Panc1 (cell line): ENCODE measurements around the gene ROPN1L. TPM values are rescaled to one million over a fixed set of nuclear protein-coding genes. Genes with fewer than 3 reads are reported as not detected.

Source experiments
- ATAC-seq: fragments of 200-7000 bp; cut with Tn5 transposase; 2 replicates; pipeline ENCODE4 v1.9.1; 2020; ENCODE audit warnings: mild to moderate bottlenecking, moderate library complexity
- BruUV-seq: library from RNA; stranded (reverse); fragments of 400-500 nt; replicated peaks from 2 replicates; lab custom pipeline; 2021; lab: Mats Ljungman, UMichigan
- CTCF ChIA-PET: fragments of 300-600 bp; sonication (Branson Sonifier 250); formaldehyde crosslinking; loops from one replicate; lab custom pipeline; 2022; ENCODE audit warnings: antibody characterized with exemption; lab: Charles Lee
- POLR2A ChIA-PET: fragments of 300-600 bp; sonication (Branson Sonifier 250); formaldehyde crosslinking; loops from one replicate; lab custom pipeline; 2022; ENCODE audit warnings: antibody characterized with exemption; lab: Charles Lee
- DNase-seq: peaks from one replicate; pipeline ENCODE4 v3.0.0-alpha.2; 2010; ENCODE audit warnings: low read depth, low spot score
- H3K27ac ChIP-seq: 2 replicates; pipeline ENCODE4 v1.5.1; 2011; ENCODE audit warnings: mild to moderate bottlenecking, low read length, inconsistent platforms
- H3K27me3 ChIP-seq: fragments of 200-500 bp; sonication (Bioruptor generic); 2 replicates; pipeline ENCODE4 v1.6.0; 2014; ENCODE audit warnings: low read length, inconsistent platforms; ENCODE audit not compliant: control insufficient read depth, insufficient read depth
- H3K36me3 ChIP-seq: fragments of 200-500 bp; sonication (Bioruptor generic); 2 replicates; pipeline ENCODE4 v1.5.1; 2014; ENCODE audit warnings: inconsistent platforms, mild to moderate bottlenecking, low read length, moderate library complexity; ENCODE audit not compliant: control insufficient read depth, insufficient read depth
- H3K4me1 ChIP-seq: 2 replicates; pipeline ENCODE4 v1.5.1; 2011; ENCODE audit warnings: inconsistent platforms, mild to moderate bottlenecking, low read length, moderate library complexity; ENCODE audit not compliant: control insufficient read depth, insufficient read depth
- H3K4me3 ChIP-seq, 2 experiments: 2 replicates each; pipeline ENCODE4 v1.5.1; 2011 to 2012; ENCODE audit warnings: low read depth in 2 of 2, low read length in 2 of 2, mild to moderate bottlenecking in 2 of 2, inconsistent platforms in 1 of 2, moderate library complexity in 1 of 2
- H3K9me3 ChIP-seq: fragments of 200-500 bp; sonication (Bioruptor generic); 2 replicates; pipeline ENCODE4 v1.5.1; 2014; ENCODE audit warnings: low read depth, mild to moderate bottlenecking, inconsistent platforms, low read length, moderate library complexity; ENCODE audit not compliant: control insufficient read depth, insufficient read depth
- POLR2AphosphoS5 ChIP-seq: IDR thresholded peaks from 2 replicates; pipeline ENCODE4 v1.6.1; 2012; ENCODE audit warnings: mild to moderate bottlenecking, low read depth, low read length, moderate library complexity
- REST ChIP-seq, 2 experiments: IDR thresholded peaks; 2 replicates each; pipeline ENCODE4 v1.6.1; 2011 to 2012; ENCODE audit warnings: low read depth in 2 of 2, control low read depth in 1 of 2, low read length in 1 of 2, mild to moderate bottlenecking in 1 of 2, moderate library complexity in 1 of 2; ENCODE audit not compliant: insufficient read depth in 1 of 2
- SIN3A ChIP-seq: IDR thresholded peaks from 2 replicates; pipeline ENCODE4 v1.6.1; 2012; ENCODE audit warnings: low read depth, mild to moderate bottlenecking, low read length, moderate library complexity, borderline replicate concordance; ENCODE audit not compliant: insufficient read depth
- TCF7L2 ChIP-seq: IDR thresholded peaks from 2 replicates; pipeline ENCODE4 v1.6.1; 2011; ENCODE audit warnings: mild to moderate bottlenecking, low read depth, low read length, inconsistent platforms
- in situ Hi-C: cut with HindIII; loops from 2 replicates; pipeline ENCODE4 v1.10.0; 2016; ENCODE audit warnings: low sequenced_read_pairs, low pct_unique_long_range_greater_than_20kb
- intact Hi-C: fragments of 100-400 bp; cut with micrococcal nuclease; formaldehyde crosslinking; loops from one replicate; pipeline ENCODE4 v1.10.0; 2022; ENCODE audit not compliant: unreplicated experiment
- total RNA-seq: library from RNA; stranded (reverse); gene quantifications from one replicate; pipeline ENCODE4 v1.2.1, GENCODE V29; 2021; ENCODE audit not compliant: unreplicated experiment
- TF ChIP-seq, protein P1 (sequence below): fragments of 450-650 bp; IDR thresholded peaks from 2 replicates; pipeline ENCODE4 v1.5.1; 2017; ENCODE audit warnings: mild to moderate bottlenecking

ROPN1L gene
- total RNA-seq, 1 experiment from 2014 or later = 3.0 TPM

GRCh38 chr5:10447041-10447440 lies 5.4 kb downstream of the ROPN1L start:
- no peak for TF ChIP-seq TCF7L2
- TF ChIP-seq POLR2AphosphoS5 = no peak
- TF ChIP-seq, protein P1, sequence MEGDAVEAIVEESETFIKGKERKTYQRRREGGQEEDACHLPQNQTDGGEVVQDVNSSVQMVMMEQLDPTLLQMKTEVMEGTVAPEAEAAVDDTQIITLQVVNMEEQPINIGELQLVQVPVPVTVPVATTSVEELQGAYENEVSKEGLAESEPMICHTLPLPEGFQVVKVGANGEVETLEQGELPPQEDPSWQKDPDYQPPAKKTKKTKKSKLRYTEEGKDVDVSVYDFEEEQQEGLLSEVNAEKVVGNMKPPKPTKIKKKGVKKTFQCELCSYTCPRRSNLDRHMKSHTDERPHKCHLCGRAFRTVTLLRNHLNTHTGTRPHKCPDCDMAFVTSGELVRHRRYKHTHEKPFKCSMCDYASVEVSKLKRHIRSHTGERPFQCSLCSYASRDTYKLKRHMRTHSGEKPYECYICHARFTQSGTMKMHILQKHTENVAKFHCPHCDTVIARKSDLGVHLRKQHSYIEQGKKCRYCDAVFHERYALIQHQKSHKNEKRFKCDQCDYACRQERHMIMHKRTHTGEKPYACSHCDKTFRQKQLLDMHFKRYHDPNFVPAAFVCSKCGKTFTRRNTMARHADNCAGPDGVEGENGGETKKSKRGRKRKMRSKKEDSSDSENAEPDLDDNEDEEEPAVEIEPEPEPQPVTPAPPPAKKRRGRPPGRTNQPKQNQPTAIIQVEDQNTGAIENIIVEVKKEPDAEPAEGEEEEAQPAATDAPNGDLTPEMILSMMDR = no peak
- no peak for TF ChIP-seq SIN3A
- Histone ChIP-seq H3K9me3 (no peaks in the 10 kb centered on the region), H3K4me1 (peaks cover 3% of the 10 kb centered on the region; the same call in 1 of the 2 replicates), H3K27me3 (no peaks in the 10 kb centered on the region), H3K27ac (no peak overlapping the region), H3K36me3 (no peaks in the 10 kb centered on the region), H3K4me3 (no peak overlapping the region)
- BruUV-seq = no TSS peak
- intact Hi-C loops (no loop called here), in situ Hi-C loops (no loop called here)
- CTCF ChIA-PET = interaction anchor here (0.6 kb wide), 1 partner anchor 243 kb away, joined by 3 read pairs; no protein-coding TSS in a partner anchor
- DNase-seq = no peak
- POLR2A ChIA-PET = no interaction called here
- no peak for ATAC-seq

DNA sequence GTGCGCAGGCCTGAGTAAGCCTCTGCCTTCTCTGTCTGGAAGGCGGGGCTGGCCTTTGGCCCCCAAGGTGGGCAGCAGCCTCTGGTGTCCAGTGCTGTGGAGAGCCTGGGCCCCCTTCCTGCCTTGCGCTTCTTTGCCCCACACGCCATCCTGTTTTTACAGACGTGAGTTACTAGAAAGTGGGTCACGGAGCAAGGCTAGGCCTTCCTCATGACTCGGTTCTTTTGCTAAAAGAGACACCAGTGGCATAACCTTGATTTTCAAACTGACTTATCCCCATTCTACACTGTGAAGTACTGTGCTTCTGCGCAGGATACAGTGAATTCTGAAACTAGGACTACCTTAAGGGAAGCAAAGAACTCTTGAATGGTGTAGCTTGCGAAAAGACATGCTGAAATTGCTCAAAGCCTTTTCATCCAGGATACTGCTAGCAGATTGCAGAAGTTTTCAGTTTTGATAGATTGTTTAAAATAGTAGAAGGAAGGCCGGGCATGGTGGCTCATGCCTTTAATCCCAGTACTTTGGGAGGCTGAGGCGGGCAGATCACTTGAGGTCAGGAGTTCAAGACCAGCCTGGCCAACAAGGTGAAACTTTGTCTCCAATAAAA lies 7.2 kb downstream of the ROPN1L start:
- Histone ChIP-seq H3K9me3 (no peaks in the 10 kb centered on the region), H3K36me3 (no peaks in the 10 kb centered on the region), H3K4me1 (peaks cover 11% of the 10 kb centered on the region), H3K27me3 (no peaks in the 10 kb centered on the region), H3K27ac (no peak overlapping the region), H3K4me3 (no peak overlapping the region)
- POLR2A ChIA-PET = no interaction called here
- in situ Hi-C loops (no loop called here), intact Hi-C loops (no loop called here)
- TF ChIP-seq SIN3A = no peak
- TF ChIP-seq, protein P1 = no peak
- TF ChIP-seq REST (IDR thresholded peaks at IDR 0.05; ENCODE audit: insufficient read depth in 1 of 2, low read depth in 2 of 2, low read length in 1 of 2) = no peak
- TF ChIP-seq POLR2AphosphoS5 = no peak
- TF ChIP-seq TCF7L2 = no peak
- DNase-seq = no peak
- no peak for ATAC-seq
- CTCF ChIA-PET = no interaction called here
- BruUV-seq = no TSS peak
